T-helper 9 cell (primary cell): Measurements from ENCODE around the gene TDP1.

Experiments
- DNase-seq: peaks from one replicate; pipeline ENCODE4 v3.0.0-alpha.2; 2020
- total RNA-seq, 2 donors: gene quantifications; one replicate each; lab custom pipeline; 2026; lab: John Stamatoyannopoulos, UW

The TDP1 gene
- total RNA-seq: 52.9 to 72.5 reads per million in 2 donors

DNA sequence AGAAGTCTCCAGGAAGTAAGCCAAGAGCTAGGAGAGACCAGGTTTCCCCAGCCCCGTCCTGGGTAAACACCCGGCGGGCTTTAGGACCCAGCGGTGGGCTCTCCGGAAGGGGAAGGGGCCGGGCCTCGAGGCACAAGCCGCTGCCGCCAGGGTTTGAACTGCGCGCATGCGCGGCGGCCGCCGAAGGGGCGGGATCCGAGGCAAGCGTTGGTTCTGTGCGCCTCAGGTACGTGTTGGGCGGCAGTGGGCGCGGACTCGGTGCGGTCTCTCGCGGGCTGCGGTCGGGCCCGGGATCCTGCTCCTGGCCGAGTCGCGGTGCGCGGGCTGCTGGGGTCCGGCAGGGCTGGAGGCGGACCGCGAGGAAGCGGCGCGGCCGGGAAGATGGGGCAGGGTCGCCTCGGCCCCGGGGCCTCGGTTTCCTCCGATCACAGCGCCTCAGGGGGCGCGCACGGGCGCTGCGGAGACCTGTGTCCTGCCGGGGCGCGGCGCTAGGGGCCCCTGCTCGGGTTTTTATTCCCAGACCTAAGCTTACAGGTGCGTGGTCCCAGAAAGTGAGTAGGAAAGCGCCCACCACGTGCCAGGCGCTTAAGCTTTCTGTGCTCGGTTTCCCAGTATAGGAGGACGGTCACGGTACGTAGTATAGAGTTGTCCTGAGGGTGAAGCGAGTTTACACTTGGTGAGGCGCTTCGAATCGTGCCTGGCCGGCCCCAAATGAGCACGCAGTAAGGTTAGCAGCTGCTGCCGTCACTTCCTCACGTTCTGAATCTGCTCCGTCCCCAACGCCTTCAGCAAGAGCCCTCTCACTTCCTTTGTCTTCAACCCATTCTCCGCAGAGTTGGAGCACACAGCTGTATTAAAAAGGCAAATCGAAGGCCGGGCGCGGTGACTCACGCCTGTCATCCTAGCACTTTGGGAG, at the start of gene TDP1:
Gene TDP1 (plus strand): TSS at position 183 of the 916 bp plus-strand sequence. CDS start 7,188 bp downstream, outside the sequence.
- DNase-seq: peak; percentile 97

DNA sequence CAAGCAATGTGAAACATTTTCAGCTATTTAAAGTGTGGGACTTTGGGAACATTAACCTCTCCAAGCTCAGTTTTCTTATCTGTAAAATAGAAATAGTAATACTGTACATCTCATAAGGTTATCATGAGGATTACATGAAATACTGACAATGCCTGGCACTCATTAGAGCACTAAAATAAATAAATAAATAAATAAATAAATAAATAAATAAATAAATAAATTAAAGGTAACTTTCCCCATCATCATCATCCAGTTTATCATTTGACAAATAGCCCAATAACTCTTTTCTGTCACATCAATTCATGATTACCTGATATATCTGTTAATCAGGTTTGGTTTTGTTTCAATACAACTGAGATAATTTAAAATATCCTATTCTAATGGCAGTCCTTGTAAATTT, 49.7 kb upstream of the TDP1 start:
- no peak for DNase-seq

DNA sequence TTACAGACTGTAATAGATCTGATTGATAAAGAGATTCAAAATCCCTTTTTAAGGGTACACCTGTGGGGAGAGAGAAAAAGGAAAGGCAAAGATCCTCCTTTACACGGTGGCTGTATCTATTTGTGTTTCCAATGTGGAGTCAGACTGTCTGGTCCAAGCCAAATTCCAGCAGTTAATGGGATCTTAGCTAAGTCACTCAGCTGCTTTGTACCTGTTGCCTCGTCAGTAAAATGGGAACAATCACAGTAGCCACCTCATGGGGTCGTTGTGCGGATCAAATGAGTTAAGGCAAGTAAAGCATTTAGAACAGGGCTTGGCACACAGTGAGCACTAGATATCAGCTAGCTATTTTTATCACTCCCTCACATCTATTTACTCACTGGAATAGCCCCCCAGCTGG, 48.1 kb upstream of the TDP1 start:
- DNase-seq: no peak

DNA sequence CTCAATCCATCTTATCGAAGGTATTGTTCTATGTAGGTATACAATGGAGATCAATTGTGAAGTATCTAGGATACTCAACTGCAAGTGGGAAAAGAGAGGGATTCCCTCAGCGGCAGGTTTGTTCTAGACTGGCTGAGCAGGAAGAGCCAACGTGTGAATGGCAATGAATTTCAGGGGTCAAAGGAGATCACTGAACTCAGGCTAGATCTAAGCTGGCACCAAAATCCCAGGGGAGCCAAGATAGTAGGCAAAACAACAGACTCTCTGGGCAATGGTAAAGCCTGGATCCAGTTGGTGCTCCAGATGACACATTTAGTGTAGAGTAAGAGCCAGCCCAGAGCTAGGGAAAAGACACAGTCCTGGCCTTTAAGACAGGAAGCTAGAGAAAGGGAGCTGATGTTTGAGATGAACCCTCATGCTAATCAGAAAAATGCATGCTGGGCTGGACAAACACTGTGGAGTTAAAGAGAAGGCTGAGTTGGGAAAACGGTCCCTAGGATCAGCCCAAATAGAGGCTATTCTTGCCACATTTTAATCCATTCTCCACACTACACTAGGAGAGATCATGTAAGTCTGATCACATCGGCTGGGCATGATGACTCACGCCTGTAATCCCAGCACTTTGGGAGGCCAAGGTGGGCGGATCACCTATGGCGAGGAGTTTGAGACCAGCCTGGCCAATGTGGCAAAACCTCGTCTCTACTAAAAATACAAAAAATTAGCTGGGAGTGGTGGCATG, 46.8 kb upstream of the TDP1 start:
- DNase-seq: no peak

DNA sequence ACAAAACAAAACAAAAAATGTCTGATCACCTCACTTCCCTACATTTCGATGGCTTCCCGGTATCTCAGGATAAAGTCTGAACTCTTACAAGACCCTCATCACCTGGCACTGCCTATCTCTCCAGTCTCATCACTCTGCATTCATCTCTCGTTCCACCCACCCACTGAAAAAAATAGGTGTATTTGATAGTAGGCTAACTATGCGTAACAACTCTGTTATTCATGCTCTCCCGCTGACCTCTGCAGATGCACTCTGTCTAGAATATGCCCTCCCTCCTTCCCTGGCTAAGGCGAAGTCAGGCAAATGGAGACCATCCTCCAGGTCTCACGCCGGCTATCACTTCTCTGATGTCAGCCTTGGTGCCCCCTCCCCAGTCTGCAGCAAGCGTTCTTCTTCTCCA, 46.1 kb upstream of the TDP1 start:
- no peak for DNase-seq

DNA sequence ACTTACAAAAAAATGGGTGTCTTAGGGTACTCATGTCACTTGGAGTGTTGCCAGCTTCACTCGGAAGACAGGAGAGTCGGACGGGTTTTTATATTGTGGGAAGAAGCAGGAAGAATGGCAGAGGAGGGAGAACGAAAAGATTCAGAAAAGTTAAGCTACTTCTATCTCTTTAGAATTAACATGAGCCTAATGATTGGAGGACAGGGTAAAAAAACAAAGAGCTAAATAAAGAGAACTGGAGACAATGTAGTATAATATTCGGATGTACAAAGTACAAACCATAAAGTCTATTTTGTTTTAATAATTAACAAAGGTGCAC, 45.1 kb upstream of the TDP1 start:
- no peak for DNase-seq

DNA sequence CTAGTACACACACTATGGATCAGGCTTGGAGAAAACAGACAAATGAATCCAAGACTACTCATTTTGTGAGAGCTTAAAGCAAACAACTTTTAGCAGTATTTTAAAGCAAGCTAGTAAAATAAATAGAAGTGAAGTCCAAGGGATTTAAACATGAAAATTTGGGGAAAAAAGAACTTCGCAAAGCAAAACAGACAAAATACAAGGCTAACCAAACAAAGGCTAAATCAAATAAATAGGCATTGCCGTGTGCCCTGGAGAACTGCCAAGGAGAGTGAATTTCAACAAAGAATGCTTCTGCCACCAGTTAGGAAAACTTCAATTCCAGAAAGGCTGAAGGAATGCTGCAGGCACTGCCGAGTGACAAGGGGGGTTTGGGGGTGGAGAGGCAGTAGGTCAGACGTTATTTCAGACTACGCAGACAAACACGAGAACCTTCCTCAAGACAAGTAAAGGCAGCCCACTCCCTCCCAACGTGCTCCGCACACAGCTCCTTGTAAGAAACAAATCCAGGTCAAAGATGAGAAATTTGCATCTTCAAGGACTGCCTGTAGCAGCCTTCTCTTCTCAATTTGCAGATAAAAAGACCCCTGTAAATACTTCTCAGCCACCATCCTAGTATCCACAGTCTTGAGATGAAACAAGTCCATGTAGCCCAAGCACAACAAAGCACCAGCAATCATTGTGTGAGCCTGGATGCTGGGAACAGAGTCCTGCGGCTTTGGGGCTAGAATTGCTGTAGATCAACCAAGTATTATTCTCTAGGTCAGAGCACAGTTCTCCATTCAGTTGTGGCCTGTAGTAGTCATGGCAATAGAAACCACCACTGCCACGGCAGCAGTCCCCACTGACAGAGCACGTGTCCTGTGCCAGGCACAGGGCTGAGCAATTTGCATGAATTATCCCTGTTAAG, 44.5 kb upstream of the TDP1 start:
- no peak for DNase-seq

DNA sequence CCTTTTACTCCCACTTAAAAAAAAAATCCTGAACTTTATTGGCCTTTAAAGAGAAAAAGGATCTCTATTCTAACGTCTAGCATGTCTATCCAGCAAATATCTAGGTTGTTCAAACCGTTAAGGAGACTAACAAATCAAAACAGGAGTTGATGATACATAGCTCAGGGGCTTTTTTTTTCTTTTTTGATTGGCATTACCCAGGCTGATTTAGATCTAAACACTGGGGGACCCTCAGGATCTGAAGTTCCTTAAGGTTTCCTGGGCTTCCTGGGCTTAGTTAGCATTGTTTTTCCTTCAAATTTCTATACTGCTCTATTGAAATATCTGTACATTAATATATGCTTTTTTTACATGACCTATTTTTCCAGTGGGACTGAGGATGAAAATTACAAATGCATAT, 43.5 kb upstream of the TDP1 start:
- no peak for DNase-seq

DNA sequence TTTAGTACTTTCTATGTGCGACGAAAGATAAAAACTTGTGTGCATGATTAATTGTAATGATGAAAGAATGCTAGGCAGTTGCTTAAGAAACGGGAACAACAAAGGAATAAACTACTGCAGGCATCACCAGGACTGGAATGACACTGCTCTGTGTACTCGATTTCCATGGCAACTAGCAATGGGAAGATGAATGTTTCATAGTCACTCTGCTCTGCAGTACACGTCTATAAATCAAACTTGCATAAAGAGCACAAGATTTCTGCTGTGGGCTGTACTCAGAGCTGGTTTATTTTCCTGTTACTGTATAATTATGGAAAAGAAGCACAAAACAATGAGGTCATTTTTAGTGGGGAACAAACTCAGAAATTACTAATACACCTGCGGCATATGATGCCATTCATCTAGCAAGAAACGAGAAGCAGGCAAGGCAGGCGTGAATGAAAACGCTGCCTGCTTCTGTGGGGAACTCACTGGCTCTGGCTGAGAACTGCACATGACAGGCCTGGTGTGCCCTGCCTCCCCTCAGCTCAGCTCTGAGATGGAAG, 43.0 kb upstream of the TDP1 start:
- DNase-seq: no peak

DNA sequence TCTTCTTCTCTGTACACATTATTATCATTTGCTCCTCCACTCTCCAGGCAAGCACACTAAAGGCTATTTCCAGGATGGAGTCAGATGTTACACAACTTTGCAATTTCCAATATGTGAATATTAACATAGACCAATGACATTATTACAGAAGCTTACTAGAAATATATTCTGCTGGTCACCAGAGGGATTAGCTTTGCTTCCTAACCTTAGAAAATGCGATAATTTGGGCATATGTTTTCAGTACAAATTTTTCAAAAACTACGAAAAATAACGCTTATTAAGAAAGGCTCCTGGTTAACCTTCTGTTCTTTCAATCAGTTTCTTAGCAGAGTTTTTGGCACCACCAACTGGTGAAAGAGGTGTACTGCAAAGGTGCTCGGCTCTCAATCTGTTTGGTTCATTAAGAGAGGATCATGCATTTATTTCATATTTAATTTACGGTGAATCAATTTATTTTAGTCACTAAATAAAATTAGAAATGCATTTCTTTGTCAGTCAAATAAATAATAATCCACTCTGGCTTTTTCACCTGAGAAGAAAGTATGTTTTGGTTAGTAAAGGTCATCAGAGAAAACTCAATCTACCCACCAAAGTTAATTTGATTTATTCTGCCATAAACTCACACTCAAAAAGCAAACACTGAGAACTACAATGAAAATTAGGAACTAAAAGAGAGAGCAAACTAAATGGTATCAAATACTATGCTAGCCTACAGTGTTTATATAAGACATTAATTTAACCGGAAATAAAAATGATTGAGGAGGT, 40.4 kb upstream of the TDP1 start:
- peak; percentile 40 for DNase-seq

DNA sequence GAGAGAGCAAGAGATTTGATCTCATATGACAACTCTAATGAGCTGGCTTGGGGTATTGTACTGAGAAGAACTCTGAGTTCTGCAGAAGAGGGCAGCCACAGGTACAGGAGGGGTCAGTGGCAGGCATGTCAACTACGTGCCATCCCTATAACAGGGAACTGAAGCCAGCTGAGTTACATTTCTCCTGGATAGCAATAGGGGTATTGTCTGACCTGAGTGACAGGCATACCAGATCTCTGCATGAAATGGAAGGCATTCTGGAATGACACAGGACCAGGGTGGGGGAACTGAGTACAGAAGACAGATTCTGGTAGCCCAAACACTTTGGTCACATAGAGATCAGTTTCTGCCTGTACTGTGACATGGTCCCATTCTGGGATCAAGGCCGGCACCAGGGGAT, 37.0 kb upstream of the TDP1 start:
- DNase-seq: no peak

DNA sequence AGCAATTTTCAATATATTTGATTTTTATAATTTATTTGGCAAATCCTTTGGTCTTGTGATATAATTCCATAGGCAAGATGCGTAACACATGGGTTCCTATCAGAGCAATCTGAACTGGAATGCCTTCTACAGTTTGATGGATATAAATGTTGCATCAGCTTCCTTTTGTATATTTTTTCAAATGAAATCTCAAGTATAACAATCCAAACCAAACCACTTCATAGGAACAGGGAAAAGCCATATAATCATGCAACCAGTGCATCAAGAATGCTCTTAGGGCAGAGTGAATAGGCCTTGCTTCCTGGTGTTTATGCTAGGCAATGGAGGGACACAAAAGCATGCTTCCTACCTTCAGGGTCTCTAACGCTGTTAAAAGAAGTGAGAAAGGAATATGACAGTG, 35.7 kb upstream of the TDP1 start:
- DNase-seq: no peak

DNA sequence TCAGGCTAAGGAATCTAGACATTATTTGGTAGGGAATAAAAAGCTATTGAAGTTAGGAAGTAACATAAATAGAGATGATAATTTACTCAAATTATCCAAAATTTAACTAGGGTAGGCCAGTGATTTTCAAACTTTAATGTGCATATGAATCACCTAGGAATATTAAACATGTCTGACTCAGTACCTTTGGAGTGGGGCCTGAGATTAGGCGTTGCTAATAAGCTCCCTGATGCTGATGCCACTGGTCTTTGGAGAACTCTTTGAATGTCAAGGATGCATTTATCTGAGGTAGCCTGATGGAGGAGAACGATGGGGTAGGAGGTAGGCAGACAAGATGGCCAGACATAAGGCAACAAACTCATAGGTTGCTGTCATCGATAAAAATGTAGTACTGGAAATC, 34.4 kb upstream of the TDP1 start:
- no peak for DNase-seq

DNA sequence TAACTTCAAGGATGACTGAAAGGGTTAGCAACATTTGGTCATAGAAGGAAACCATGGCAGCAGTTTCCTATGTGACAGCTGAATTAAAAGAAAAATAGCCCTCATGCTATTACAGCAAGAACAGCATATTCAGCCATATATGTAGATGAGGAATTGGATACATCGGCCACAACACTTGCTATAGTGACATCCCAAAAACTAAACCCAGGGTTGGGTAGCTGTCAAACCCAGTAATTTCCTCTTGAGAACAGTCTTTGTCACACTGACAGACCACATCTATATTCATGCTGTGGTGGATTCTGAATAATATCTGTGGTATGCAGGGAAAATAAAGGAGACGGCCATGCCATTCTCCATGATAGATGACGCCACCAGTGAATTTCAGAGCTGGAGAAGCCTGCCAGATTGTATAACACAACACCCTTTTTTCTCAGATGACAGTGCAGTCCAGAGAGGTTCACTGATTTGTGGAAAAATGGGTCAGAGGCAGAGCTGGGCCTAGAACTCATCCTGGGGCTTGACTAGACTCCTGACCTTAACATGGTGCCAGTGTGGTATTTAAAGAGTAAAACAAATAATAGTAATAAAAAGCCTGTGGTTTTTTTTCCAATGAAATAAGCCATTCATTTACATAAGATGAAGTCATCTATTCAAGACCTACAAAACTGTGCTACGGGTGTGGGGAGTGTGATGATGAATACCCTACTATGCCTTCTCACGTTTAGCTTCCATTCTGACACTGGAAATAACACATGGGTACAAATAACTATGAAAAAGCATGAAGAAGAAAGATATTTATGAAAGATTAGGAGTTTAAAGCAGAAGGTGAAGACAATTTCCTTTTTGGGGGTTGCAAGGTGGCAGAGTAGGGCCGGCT, 33.5 kb upstream of the TDP1 start:
- no peak for DNase-seq

DNA sequence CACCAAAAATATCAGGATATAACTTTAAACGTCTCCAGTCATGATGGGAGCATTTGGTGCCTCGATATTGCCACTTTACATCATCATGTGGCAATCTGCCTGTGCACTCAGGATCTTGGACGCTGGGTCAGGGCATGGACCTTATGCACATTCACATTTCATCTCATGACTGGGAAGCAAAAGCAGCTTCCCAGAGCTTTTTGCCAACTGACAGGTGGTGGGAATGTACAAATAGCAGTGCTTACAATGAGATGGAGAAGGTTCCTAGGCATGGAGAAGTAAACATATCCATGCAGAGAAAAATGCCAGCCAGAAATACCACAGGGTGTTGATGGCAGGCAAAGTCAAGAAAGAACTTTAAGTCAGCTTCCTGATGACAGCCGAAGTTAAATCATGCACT, 31.5 kb upstream of the TDP1 start:
- DNase-seq: no peak

DNA sequence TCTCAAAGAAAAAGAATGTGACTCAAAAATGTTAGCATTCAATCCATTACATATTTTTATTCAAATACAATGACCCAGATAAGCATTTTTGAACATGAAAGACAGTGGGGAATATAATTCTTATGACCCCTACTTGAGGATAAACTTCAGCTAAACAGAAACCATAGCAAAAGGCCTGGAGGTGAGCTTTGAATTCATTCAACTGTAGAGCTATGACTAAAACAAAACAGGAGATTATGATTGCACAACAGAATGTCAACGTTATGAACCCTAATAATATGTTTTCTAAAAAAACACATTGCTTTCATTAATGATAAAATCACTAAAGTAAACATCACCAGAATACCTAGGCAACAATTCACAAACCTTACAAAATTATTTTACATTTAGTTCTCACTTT, 29.0 kb upstream of the TDP1 start:
- no peak for DNase-seq

DNA sequence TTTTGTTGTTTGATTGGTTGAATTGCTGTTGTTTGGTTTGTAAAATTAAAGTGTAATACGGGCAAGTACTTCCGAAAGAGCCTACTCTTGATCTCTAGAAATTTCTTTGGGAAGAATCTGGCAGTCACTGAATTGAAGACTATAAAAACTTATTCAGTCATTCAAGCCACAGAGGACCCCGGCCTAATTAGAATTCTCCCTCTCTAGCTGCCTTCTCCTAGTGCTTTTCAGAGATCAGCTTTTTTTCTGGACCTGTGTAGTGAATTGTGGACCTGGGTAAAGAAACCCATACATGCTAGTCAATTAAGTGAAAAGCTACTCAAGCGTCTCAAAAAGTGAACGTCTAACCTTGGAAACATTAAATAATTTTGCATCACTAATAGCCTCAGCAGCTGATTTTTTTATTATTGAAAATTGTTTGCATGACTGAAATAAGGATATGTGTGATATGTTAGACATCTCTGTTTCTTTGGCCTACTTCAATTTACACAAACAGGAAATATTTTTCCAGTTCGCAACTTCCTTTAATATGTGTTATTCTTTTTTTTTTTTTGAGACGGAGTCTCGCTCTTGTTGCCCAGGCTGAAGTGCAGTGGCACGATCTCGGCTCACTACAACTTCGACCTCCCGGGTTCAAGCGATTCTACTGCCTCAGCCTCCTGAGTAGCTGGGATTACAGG, 28.4 kb upstream of the TDP1 start:
- no peak for DNase-seq

DNA sequence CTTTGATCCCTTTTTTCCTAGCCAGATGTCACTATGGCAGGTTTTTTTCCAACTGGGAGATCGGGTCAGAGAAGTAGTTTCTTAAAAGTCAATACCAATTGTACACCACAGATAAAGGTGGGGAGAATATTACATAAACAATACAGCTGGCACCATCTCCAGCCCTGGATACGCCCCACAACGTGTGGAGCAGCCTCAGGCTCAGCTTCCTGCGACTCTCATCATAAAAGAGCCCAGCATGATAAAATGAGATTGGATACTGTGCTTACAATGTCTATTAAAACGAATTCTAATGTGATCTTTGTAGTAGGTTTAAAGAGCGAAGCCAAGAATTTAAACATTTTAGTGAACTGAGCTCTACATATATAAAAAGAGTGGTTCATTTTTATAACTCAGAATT, 22.7 kb upstream of the TDP1 start:
- DNase-seq: no peak

DNA sequence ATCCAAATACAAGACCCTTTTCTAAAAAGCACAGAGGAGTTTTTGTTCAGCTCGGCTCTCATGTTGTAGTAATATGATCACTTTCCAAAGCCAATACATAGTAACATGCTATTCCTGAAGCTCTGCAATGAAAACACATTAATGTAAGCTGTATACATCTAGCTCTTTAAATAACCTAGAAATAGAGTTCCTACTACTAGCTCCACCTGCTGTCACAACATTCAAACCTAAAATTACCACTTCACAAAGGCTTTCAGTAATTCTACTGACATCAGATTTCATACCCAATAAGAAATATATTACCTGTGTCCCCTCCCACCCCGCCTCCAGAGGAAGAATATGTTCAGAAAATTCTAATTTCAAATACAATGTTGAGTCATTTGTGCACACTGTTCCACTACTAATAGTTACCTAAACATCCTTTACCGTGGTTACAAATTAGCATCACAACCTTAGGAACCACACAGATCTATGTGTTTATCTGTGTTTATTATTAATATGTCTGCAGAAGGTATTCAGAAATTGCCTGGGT, 19.0 kb upstream of the TDP1 start:
- DNase-seq: no peak

DNA sequence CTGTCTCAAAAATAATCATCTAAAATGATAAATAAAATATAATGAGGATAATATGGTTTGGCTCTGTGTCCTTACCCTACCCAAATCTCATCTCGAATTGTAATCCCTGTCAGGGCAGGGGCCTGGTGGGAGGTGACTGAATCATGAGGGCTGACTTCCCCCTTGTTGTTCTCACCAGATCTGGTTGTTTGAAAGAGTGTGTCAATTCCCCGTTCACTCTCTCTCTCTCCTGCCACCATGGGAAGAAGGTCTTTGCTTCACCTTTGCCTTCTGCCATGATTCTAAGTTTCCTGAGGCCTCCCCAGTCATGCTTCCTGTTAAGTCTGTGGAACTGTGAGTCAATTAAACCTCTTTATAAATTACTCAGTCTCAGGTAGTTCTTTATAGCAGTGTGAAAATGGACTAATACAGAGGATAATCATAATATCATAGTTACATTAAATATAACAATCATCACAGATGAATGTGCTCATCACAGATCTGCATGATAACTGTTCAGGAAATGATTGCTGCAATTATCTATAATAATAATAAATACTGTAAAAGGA, 13.8 kb upstream of the TDP1 start:
- DNase-seq: no peak
